ENCODE data around the gene PHC2.

PHC2 gene

DNA sequence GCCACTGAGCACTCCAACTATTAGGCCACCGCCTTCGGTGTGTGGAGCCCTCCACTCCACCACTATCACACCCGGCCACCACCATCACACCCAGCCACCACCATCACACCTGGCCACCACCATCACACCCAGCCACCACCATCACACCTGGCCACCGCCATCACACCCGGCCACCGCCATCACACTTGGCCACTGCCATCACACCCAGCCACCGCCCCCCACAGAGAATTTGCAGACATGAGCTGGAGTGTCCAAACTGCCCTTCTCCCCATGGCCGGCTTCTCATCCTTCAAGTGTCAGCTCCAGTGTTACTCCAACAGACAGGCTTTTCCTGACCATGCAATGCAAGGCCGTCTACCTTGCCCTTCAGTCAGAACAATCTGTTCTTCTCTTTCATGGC, 59.6 kb downstream of the PHC2 start:
- no peak for DNase-seq (ENCODE audit: low read depth in 2 of 2)

DNA sequence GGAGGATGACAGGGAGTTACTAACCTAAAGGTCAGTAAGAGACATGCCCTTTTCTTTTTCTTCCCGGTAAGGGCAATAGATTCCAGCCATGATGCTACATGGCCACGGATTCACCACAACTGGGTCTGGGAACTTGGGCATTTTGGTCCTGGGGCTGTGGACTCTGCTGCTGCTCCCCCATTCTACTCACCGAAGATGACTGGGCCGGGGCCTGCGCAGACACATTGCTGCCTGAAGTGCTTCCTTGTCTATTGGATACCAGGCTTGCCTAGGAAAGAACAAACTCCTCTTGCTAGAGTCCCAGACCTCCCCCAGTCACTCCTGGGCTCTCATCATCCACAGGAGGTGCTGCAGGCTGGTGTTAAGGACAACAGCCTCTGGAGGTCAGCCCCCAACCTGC, 60.1 kb downstream of the PHC2 start:
- DNase-seq (ENCODE audit: low read depth in 2 of 2): no peak

DNA sequence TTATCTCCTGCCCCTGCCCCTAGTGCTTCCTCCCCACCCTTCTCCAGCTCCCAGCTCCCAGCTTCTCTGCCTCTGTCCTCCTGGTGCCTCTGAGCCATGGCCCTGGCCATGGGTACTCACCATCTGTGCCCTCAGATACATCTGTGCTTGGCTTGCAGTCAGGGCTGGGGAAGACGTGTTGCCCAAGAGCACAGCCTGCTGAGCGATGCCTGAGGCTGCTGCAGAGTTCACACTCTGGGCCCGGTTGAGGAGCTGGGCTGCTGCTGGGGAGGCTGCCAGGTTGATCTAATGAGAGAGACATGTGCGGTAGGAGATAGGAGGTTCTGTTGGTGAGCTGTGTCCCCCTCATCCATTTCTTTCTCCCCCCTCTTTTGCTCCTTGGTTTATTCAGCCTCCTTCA, 60.6 kb downstream of the PHC2 start:
- no peak for DNase-seq (ENCODE audit: low read depth in 2 of 2)

DNA sequence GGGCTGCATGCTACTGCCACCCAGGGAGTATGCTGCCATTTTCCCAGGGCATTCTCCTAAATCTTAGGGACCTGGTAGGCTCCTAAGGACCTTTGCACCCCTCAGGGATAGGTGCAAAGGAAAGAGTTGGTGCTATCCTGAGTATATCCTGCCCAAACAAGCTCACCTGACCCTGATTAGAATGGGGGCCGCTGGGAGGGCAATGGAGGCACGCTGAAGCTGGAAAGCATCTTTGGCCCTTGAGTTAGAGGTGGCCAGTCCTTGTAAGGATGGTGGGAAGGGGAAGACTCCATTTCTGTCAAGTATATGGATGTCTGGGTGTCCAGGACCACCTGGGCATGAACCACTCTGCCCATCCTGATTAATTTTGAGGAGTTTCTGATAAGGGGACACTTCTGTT, 61.1 kb downstream of the PHC2 start:
- no peak for DNase-seq (ENCODE audit: low read depth in 2 of 2)

DNA sequence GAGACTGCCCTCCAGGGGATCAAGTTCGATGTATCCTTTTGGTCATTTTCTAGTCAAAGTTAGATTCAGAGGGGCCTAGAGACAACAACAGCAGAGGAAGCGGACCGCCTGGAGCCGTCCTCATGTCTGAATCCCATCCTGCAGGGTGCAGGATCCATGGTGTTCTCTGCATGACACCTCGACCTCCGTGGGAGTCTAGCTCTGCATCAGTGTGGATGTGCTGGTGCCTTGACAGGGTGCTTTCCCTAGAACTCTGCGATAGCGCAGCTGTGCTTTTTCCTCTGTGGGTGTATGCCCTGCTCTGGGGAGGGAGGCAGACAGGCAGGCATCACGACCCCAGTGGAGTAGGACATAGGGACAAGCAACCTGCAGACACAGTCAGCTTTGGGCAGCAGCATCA, 61.8 kb downstream of the PHC2 start:
- no peak for DNase-seq (ENCODE audit: low read depth in 2 of 2)

DNA sequence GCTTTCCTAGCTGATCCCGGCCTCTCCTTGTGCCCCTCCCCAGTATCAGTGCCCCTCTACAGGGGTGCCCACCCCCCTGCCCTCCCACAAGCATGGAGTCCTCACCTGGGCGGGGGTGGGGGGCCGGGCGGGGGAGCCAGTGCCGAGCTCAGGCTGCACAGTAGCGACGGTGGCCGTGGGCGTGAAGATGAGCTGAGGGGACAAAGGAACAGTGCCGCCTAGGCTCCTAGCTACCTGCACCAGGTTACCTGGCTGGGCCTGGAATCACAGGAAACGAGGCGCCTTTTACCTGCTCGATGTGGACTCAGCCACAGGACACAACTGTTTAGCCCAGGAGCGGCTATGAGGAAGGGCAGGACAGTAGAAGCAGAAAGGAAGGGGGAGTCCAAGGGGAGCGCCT, 62.5 kb downstream of the PHC2 start:
- no peak for DNase-seq (ENCODE audit: low read depth in 2 of 2)

DNA sequence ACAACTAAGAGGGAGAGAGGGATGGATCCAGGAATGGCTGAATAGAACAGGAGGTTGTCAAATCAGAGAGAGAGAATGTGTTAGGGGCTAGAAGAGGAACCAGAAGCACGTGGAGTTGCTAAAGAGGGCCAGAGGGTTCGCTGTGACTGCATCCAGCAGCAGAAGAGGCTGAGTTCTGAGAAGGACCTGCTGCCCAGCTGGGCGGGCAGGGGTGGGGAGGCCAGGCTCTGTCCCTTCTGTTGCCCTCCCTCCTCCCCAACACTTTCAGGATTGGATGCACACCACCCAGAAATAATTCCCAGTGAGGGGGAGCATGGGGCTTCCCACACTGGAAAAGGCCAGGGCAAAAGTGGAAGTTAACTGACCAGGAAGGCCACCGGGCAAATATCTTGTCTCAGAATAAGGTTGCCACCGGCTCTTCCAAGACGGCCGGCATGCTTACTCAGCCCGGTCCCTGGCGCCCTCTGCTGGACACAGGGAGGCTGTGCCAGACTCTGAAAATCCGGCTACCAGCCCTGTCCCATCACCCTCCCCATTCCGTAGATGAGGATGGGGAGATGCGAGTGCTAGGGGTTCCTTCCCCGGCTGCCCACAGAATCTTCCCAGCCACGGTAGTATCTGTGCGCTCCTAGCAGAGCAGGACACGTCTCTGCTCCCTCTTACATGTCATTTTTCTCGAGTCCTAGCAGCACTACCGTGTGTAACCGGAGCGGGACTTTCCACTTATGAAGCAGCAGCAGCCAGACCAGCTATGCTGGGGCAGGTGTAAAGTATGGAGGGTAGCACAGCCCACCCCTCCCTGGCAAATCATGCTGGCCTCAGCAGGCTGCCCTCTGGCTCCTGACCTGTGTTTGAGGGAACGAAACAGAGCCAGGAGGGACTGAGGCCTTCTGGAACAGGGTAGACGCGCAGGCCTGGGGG, 63.1 kb downstream of the PHC2 start:
- DNase-seq (ENCODE audit: low read depth in 2 of 2): peak; percentile 82 to 87

DNA sequence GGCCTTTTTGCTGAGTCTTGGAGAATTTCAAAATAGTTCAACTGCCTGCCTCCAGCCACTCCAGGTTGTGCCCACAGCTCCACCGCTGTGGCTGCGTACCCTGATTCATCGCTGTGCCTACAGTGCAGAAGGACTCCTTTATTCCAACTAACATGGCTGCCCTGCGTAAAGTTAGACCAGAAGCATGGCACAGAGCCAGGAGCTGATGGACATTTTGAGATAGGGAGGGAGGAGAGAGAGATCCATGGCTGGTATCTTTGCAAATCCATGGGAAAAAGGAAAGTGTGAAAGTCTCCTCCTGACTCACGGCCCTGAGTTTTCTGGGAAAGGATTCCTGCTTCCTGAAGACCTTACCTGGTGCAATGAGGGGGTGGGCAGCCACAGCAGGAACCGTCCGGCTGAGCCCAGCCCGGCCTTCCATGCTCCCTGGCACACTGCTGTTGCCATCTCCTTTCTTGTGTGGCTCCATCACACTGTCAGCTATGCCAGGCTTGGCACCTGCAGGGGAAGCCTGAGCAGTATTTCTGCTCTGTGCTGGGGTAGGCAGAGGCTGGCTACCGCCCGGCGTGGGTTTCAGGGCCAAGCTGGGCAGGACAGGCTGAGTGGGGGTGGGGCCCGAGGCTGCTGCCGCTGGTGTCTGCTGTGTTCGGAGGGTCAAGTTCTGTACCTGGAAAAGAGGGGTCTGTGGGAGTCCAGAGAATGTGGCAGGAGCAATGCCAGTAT, 64.0 kb downstream of the PHC2 start:
- DNase-seq (ENCODE audit: low read depth in 2 of 2): no peak

DNA sequence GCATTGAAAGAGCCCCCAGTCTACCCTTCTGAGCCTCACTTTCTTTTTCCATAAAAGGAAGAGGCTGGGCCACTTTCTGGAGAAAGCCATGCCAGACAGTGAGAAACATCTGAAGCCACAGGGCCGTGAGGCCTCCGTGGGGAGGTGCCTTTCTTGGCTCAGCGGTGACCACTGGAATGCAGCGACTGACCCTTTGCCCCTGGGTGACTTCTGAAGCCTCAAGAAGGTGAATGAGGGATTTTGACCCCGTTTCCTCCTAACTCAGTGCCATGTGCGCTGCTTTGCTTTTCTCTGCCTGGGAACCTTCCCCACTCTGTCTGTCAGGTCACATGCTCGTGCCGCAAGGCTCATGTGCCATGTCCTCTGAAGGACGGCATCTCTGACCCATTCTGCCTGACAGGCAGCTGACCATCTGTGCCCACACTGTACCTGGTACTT, 65.3 kb downstream of the PHC2 start:
- DNase-seq (ENCODE audit: low read depth in 2 of 2): no peak

DNA sequence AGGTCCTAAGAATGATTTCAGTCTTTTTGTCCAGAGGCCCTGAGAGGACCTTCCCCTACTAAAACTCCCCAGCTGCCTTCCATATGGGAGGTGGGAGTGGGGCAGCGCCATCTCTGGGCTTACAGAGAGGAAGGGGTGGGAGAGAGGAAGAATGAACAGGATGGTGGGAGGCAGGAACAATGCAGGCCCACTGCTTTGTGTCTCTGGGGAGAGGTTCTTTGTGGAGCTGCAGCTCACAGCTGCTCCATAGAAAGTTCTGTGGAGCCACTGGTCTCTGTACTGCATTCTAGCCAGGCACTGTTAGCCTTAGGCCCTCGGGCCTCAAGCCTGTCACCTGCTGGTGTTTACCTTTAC, 66.4 kb downstream of the PHC2 start:
- no peak for DNase-seq (ENCODE audit: low read depth in 2 of 2)

DNA sequence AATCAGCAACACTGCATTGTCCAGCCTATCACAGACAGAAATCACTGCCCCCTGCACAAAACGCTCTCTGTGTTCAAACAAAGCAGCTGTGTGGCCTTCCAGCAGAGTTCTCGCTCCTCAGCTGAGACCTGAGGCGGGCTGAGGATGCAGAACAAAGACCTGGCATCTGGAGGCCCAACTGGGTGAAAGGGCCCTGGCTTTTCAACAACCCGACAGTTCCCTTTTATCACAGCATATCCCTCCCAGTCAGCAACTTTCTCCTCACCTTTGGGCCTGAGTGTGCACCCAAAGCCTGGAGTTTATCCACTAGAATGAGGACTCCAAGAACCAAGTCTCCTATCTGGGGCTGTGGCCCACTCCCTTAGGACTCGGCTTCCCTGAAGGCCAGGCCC, 67.4 kb downstream of the PHC2 start:
- no peak for DNase-seq (ENCODE audit: low read depth in 2 of 2)

DNA sequence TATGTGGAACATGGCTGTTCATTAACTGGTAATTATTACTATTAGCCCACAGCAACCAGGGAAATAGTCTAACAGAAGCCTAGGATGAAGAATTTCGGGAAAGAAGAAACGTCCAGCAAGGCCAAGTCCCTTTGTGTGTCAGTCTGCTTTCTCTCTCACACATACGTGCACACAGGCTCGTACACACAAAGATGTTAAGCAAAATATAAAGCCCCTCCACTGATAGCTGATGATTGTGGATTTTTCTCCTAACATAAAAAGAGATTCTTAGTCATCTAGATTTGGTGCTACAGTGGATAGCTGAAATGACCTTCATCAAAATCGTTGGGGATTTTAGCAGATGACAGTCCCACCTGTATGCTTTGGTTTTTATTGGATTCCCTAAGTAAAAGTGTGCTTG, 67.9 kb downstream of the PHC2 start:
- no peak for DNase-seq (ENCODE audit: low read depth in 2 of 2)

DNA sequence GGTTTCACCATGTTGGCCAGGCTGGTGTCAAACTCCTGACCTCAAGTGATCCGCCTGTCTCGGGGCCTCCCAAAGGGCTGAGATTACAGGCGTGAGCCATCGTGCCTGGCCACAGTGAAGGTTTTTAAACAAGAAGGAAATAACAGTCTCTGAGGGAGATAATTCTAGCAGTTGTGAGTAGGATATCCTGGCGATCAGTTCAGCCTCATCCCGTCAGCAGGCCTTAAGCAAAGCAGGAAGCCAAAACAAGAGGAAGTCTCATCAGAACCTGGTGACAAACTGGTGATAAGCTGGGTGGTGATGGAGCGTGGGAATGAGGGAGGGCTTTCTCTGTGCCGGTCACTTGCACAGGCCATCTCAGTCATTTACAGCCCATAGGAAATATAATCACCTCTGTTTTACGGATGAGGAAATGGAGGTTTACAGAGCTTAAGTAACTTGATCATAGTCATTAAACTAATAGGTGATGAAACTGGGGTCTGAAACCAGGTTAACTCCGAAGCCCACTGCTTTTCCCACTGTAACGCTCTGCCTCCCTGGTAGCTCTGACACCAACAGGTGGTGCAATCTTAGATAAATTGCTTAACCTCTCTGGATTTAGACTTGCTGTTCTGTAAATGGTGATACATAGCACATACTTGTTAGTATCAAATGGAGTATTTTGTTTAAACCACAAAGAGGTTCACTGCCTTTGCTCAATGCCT, 69.2 kb downstream of the PHC2 start:
- DNase-seq (ENCODE audit: low read depth in 2 of 2): no peak

DNA sequence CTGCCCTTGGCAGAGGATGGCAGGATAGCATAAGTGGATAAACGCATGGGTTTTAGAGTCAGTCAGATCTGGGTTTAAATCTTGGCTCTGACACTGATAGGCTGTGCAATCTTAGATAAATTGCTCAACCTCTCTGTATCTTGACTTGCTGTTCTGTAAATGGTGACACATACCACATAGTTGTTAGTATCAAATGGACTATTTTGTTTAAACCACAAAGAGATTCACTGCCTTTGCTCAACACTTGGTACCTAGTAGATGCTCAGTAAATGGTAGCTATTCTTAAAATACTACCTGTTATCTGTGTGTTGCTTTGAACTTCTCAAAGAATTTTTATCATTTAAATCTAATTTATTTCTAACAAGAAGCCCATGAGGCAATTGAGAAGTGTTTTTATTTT, 70.5 kb downstream of the PHC2 start:
- no peak for DNase-seq (ENCODE audit: low read depth in 2 of 2)

DNA sequence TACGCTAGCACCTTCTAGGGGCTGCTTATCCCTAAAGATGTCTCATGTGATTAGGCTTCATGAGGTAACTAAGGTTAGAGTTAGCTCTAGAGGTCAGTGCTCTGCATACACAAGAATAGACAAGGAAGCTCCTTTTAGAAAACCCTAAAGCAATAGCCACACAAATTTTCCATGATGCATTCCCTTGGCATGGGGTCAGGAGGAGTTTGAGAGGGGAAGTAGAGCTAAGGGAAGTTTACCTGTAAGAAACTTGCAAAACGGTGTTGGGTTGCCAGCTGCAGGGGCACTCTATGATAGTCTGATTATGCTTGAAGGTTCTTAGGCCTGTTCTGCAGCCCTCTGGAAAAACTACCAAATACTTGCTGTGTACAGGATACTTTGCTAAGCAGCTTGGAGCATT, 71.0 kb downstream of the PHC2 start:
- no peak for DNase-seq (ENCODE audit: low read depth in 2 of 2)

DNA sequence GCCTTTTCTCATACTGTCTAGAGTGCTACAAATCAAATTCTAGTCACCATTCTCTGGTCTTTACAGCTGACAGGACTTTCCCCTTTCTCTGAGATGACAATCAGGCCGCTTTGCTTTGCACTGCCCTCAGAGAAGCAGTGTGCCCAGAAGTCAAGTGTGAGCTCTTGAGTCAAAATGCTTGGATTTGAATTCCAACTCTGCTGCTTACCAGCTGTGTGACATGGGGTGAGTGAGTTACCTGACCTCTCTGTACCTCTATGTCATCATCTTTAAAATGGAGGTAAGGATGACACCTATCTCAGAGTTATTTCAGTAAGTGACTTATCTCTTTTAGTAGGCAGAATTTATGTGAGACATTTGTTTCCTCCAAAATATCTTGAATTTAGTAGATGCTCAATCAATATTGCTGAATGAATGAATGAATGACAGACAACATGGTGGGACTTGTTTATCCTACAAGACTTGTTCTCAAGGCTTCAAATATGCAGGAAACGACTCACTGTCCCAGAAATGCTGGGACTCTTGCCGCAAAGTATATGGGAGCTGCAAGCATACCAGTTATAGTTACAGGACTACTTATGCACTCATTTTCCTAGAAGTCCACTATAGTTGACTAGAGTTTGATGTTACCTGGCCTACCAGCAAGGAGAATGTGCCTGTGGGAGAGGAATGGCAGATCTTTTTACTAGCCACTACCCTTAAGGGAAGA, 71.9 kb downstream of the PHC2 start:
- no peak for DNase-seq (ENCODE audit: low read depth in 2 of 2)

DNA sequence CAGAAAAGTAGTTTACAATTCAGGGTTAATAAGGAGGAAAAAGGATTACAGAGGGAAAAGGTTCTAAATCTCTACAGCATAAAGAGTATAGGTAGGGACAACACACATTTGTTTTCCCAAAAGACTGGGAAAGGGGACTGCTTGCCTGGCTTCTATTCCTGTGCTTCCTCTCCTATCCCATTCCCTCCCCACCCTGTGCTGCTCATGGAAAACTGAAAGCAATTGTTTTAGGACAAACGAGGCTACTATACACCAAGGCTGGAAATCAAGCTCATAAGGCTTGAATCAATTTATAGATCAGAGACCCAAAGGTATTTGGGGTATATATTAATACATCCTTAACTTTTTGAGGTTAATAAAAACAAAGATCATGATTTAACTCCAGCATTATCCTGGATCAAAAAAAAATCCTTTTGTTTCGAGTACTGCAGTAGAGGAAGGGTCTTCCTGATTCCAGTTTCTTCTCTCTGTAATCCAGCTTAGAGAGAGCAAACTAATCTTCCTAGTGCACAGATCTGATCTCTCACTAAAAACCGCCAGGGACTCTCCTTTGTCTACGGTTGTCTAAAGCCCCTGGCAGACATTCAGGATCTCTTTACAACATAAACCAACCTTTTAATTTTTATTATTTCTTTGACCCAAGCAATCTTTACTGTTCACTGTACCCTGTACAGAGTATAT, 72.6 kb downstream of the PHC2 start:
- DNase-seq (ENCODE audit: low read depth in 2 of 2): no peak

DNA sequence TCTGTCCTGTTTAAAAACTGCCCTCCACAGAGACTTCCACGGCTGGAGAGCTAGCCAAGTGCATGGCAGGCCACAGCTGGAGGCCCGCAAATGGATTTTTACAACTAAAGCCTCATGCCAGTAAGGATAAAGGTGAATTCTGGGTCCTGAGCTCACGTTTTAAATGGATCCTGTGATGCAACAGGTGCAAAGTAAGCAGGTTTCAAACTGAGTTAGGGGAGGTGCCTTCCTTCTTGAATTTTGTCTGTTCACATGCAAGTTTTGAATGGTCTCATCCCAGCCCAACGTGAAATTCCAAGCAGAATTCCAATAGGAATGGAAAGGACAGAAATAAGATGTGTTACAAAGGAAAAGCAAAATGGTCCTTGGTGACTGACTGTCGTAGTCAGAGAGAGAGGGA, 73.8 kb downstream of the PHC2 start:
- DNase-seq (ENCODE audit: low read depth in 2 of 2): no peak

DNA sequence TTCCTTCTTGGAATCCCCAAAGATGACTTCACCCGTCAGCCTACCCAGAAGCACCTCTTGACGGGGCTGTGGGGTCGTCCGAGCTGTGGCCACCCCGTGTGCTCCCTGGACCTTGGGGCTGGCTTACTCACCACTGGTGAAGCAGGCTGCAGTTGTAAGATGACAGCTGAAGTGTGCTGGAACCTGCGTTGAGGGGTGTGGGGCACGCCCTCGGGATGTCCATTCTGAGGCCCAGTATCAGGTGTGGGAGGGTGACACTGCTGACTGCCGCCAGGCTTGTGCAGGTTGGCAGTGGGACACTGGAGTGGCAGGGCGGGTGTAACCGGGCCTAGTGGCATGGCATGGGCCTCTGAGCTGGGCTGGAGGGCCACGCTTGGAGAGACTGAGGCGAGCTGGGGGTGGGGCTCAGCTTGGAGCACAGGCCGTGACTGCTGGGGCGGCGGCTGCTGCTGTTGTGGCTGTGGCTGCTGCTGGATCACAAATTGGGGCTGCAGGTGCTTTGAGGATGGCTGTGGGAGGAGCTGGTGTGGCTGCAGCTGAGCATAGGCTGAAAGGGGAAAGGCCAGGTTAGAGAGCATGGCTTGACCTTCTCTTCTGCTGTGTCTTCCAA, 76.1 kb downstream of the PHC2 start:
- DNase-seq (ENCODE audit: low read depth in 2 of 2): no peak

DNA sequence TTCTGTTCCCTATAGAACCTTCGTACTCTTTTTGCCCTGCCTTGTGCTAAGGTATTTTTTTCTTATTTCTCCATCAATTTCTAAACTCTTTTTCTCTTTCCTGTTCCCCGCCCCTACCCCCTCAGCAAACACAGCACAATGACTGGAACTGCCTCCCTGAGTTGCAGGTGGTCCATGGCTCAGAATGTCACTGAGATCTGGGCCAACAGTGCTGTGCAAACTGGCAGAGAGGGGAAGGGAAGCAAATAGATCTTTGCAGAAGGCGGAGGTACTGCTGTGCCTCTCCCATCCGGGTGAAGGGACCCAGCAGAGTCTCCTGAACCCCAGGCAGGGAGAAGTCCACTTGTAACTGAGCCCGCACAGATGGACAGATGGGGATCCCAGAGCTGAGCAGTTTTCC, 77.4 kb downstream of the PHC2 start:
- no peak for DNase-seq (ENCODE audit: low read depth in 2 of 2)

DNA sequence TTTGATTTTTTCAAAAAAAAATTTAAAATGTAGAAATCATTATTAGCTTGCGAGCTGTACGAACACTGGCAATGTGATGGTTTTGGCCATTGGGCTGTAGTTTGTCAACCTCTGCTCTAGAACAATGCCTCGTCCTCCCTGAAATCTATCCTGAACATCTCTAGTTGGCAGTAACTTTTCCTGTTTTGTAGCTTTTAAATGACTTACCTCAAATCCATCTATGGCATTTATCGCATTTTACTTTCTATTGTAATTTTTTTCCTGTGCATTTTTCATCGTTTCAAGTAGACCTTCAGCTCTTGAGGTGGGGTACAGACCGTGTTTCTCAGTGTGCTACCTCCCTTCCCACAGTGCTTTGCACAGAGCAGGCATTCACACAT, 79.6 kb downstream of the PHC2 start:
- DNase-seq (ENCODE audit: low read depth in 2 of 2): no peak
